ENCODE data around the gene TMEM81. TPM values are rescaled to one million over a fixed set of nuclear protein-coding genes. Genes with fewer than 3 reads are reported as not detected.

Gene TMEM81
- total RNA-seq, 1 experiment from 2014 or later = 5.4 TPM

GRCh38 chr1:205072881-205073280 lies 11.4 kb downstream of the TMEM81 start:
- H3K36me3 ChIP-seq (ENCODE audit: low read depth) = no peaks in the 10 kb centered on the region
- peaks cover 10% of the 10 kb centered on the region; the same call in 1 of the 2 replicates for H3K27me3 ChIP-seq (ENCODE audit: insufficient read depth, low read depth)
- H3K79me2 ChIP-seq (ENCODE audit: low read depth) = no peaks in the 10 kb centered on the region
- BruUV-seq (replicated peaks) = no TSS peak
- no peak overlapping the region for H3K4me3 ChIP-seq
- no peaks in the 10 kb centered on the region for H3K9me3 ChIP-seq (ENCODE audit: insufficient read depth, low read depth)
- intact Hi-C loops (cut with micrococcal nuclease; ENCODE audit: unreplicated experiment) = no loop called here
- H3K27ac ChIP-seq = no peak overlapping the region
- POLR2A ChIA-PET (ENCODE audit: unreplicated experiment) = no interaction called here
- H3F3A ChIP-seq (ENCODE audit: insufficient read depth, low read depth) = no peaks in the 10 kb centered on the region
- no peaks in the 10 kb centered on the region for H3K9me2 ChIP-seq (ENCODE audit: insufficient read depth)
- no peak for DNase-seq
- H2AFZ ChIP-seq = no peak overlapping the region
- H4K20me1 ChIP-seq (ENCODE audit: insufficient read depth) = no peaks in the 10 kb centered on the region
- no peak for TF ChIP-seq EZH2 (IDR thresholded peaks at IDR 0.05; ENCODE audit: low read depth)
- TF ChIP-seq CTCF (conservative IDR thresholded peaks at IDR 0.05) = no peak
- CTCF ChIA-PET = interaction anchor here (1.7 kb wide), 1 partner anchor 11 kb away, joined by 6 read pairs; no protein-coding TSS in a partner anchor
- H3K4me2 ChIP-seq = no peak overlapping the region
- H3K4me1 ChIP-seq (replicated peaks; ENCODE audit: insufficient read depth) = no peaks in the 10 kb centered on the region

- CTCF ChIA-PET = interaction anchor here (1.7 kb wide), 1 partner anchor 10 kb away, joined by 6 read pairs; no protein-coding TSS in a partner anchor
- Histone ChIP-seq H3K9me2 (ENCODE audit: insufficient read depth) (no peaks in the 10 kb centered on the region), H3K79me2 (ENCODE audit: low read depth) (no peaks in the 10 kb centered on the region), H3K9me3 (ENCODE audit: insufficient read depth, low read depth) (no peaks in the 10 kb centered on the region), H3K27me3 (ENCODE audit: insufficient read depth, low read depth) (peaks cover 10% of the 10 kb centered on the region; the same call in 1 of the 2 replicates), H3K27ac (no peak overlapping the region), H4K20me1 (ENCODE audit: insufficient read depth) (no peaks in the 10 kb centered on the region), H3K4me1 (replicated peaks; ENCODE audit: insufficient read depth) (no peaks in the 10 kb centered on the region), H3K36me3 (ENCODE audit: low read depth) (no peaks in the 10 kb centered on the region), H3K4me3 (no peak overlapping the region), H2AFZ (no peak overlapping the region), H3K4me2 (no peak overlapping the region), H3F3A (ENCODE audit: insufficient read depth, low read depth) (no peaks in the 10 kb centered on the region)
- intact Hi-C loops (cut with micrococcal nuclease; ENCODE audit: unreplicated experiment) = no loop called here
- DNase-seq = no peak
- TF ChIP-seq EZH2 (IDR thresholded peaks at IDR 0.05; ENCODE audit: low read depth) (no peak), CTCF (conservative IDR thresholded peaks at IDR 0.05) (no peak)
- no TSS peak for BruUV-seq (replicated peaks)
- POLR2A ChIA-PET (ENCODE audit: unreplicated experiment) = no interaction called here
Observed at GRCh38 chr1:205072286-205072685, 12.0 kb downstream of the TMEM81 start.

- H3K9me3 ChIP-seq (ENCODE audit: insufficient read depth, low read depth) = no peaks in the 10 kb centered on the region
- DNase-seq = no peak
- TF ChIP-seq EZH2 (IDR thresholded peaks at IDR 0.05; ENCODE audit: low read depth) (no peak), CTCF (conservative IDR thresholded peaks at IDR 0.05) (no peak)
- intact Hi-C loops (cut with micrococcal nuclease; ENCODE audit: unreplicated experiment) = no loop called here
- CTCF ChIA-PET = interaction anchor here (1.7 kb wide), 1 partner anchor 10 kb away, joined by 6 read pairs; no protein-coding TSS in a partner anchor
- no peaks in the 10 kb centered on the region for H3K36me3 ChIP-seq (ENCODE audit: low read depth)
- H3K79me2 ChIP-seq (ENCODE audit: low read depth) = no peaks in the 10 kb centered on the region
- H4K20me1 ChIP-seq (ENCODE audit: insufficient read depth) = no peaks in the 10 kb centered on the region
- H3K4me1 ChIP-seq (replicated peaks; ENCODE audit: insufficient read depth) = no peaks in the 10 kb centered on the region
- no peaks in the 10 kb centered on the region for H3K9me2 ChIP-seq (ENCODE audit: insufficient read depth)
- POLR2A ChIA-PET (ENCODE audit: unreplicated experiment) = no interaction called here
- no peaks in the 10 kb centered on the region for H3F3A ChIP-seq (ENCODE audit: insufficient read depth, low read depth)
- no peak overlapping the region for H3K4me2 ChIP-seq
- no peak overlapping the region for H2AFZ ChIP-seq
- no peak overlapping the region for H3K4me3 ChIP-seq
- H3K27ac ChIP-seq = no peak overlapping the region
- BruUV-seq (replicated peaks) = no TSS peak
- H3K27me3 ChIP-seq (ENCODE audit: insufficient read depth, low read depth) = peaks cover 14% of the 10 kb centered on the region
Observed at GRCh38 chr1:205071801-205072200, 12.5 kb downstream of the TMEM81 start.

All from PC-9 (cell line).